GM18498 (cell line): Measurements from ENCODE around the gene DAGLA.

Experiments used
- ATAC-seq: cut with Tn5 transposase; IDR thresholded peaks from one replicate; pipeline ENCODE4 v1.9.1; 2021; ENCODE audit warnings: mild to moderate bottlenecking, moderate library complexity; ENCODE audit not compliant: unreplicated experiment

DAGLA gene

DNA sequence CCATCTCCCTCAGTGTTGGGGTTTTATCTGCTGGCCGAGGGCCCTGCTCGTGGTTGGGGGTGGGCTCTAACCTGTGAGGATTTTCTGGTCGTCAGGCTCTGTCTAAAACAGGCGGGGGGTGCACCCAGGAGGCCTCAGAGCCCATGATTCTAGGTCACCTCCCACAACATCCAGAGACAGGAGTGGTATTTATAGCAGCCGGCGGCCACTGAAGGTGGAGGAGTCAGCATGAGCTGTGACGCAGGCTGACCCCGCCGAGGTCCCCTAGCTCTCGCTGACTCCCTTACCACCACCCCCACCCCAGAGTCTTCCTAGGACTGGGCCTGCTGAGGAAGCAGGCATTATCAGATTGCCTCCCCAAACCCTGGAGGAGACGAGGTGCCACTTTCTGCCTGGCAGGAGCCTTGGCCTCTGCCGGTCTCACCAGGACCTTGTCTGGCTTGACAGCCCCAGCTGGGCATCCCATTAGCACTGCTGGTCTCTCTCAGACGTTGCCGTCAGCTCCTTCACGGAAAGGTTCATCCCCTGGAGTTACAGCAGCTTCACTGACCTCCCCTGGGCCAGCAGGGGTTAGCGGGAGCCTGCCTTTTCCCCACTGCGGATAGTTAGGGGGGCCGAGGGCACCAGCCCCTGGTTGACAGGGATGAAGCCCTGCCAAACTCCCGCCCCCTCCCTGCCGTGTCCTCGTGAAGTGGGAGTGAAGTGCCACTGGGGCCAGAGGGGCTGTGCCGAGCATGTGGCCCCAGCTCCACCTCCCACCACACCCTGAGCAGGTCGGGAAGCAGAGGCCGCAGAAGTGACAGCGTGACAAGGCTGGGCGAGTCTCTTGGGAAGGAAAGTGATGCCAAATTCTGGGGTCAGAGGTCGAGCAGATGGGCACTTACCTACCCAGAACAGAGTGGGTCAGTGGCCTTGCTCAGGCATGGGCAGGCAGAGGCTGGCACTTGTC lies 26.5 kb downstream of the DAGLA start:
- ATAC-seq = no peak

DNA sequence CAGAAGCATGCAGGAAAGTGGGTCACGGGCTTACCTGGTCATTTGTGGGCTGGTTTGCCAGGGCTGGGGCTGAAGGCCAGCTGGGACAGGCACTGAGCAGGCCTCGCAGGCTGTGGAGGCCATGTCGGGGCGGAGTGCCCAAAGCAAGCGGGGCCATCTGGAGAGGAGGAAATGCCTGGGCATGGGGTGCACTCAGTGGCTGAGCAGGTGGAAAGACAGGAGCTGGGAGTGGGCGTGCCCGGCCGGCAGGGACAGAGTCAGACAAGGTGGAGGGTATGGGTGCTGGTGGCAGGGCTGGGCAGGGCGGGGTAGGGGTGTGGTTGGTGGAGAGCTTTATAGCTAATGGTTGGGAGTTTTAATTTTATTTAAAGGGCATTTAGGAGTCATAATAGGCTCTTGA lies 27.4 kb downstream of the DAGLA start:
- no peak for ATAC-seq

DNA sequence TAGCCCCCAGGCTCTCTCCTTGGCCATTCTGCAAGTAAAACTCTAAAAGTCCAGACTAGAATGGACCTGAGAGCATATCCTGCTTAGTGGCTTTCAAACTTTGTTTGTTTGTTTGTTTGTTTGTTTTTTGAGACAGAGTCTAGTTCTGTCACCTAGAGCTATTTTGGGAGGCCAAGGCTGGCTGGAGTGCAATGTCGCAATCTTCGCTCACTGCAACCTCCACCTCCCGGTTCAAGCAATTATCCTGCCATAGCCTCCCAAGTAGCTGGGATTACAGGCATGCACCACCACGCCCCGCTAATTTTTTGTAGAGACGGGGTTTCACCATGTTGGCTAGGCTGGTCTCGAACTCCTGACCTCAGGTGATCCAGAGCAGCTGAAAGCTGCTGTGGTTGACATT lies 28.9 kb downstream of the DAGLA start:
- no peak for ATAC-seq

DNA sequence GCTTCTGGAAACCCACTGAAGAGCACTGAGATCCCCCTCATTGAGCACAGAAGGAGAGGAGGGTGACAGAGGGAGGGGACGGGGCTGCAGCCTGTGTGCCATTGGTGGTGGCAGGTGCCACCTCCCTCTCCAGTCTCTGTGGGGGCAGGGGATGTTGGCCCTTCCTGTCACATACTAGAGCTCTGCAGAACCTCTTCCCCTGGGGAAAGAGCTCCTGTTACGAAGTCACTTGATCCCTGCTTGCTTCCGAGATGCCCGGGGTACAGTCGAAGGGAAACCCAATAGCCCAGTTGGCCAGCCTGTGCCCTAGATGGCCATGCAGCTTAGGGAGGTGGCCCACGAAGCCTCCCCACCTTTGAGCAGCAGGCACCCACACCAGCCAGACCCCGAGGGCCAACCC lies 29.4 kb downstream of the DAGLA start:
- ATAC-seq = no peak

DNA sequence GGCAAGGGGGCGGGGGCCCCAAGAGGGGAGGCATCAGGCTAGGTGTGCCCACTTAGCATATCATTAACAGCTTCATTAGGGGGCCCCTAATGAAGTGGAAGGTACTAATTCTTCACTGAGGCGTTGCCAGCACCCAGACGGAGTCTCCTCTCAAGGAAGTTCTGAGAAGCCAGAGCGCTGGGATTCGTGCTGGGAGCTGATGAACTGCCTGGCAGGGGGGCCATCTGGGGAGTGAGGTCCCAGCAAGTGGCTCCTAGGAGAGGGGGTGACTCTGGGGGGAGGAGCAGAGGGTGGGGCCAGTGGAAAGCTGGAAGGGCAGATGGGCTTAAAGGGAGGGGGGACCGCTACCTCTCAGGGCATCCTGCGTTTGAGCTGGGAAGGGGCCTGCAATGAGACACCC lies 29.8 kb downstream of the DAGLA start:
- no peak for ATAC-seq

DNA sequence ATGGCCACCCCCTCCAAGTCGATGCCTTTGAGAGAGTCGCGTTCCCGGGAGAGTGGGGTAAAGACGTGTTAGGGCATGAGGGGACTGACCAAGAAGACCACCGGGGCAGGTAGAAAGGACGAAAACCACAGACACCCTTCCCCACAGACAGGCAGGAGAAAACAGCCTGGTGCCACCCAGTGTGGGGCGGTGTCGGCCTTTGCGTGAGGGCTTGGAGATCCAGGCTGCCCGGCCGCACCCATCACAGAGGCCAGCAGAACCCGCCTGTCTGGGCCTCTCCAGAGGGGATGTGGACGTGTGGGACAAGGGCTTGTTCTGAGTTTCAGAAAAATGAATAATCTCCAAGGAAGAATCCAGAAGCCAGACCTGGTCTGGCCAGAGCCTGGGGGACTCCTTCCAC lies 30.8 kb downstream of the DAGLA start:
- ATAC-seq = no peak

DNA sequence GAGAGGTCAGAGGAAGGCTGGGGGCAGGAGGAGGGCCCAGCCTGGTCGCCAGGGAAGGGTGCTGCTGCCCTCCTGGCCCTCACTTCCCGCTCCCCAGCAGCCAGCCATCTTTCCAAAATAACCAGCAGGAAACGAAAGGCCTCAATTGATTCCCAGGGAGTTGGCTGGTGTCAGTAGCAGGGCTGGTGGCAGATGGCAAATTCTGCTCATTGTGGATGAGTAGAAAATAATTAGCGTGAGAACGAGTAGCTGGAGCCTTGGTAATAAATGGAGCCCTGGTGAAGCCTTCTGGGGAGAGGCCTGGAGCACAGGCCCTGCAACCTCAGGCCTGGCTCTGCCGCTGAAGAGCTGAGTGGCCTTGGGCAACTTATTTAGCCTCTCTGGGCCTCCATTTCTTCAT lies 31.3 kb downstream of the DAGLA start:
- no peak for ATAC-seq

DNA sequence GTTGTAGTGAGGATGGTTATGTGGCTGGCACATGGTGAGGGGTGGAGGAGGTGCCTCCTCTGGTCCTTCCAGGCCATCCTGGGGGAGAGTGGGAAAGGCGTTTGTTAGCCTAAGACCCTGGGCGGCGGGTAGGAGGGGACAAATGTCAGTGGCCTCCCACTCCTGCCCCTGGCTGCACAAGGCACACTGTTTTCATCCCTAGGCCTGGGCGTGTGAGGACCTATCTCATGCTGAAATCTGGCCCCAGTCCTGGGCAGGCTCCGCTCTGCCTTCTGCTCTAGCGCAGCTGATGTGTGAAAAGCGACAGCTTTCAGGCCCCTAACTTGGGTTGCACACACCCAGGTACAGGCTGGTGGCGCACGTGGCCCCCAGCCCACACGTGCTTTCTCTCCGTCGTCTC lies 32.1 kb downstream of the DAGLA start:
- ATAC-seq = no peak

DNA sequence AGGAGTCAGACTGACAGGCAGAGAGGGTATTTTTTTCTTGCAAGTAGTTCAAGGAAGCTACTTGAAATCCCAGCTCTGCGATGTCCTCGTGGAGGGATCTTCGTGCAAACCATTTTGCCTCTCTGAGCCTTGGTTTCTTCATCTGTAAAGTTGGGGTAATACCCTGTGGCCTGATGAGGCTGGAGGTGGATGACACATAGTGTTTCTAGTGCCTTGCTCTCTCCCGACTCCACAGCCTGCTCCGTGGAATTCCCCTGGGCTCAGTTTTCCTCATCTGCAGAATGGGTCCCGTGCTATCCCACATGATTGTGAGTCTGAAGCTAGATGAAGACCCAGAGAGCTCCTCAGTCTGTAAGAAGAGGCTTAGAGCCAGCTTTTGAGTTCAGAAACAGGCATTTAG lies 32.7 kb downstream of the DAGLA start:
- ATAC-seq = no peak

DNA sequence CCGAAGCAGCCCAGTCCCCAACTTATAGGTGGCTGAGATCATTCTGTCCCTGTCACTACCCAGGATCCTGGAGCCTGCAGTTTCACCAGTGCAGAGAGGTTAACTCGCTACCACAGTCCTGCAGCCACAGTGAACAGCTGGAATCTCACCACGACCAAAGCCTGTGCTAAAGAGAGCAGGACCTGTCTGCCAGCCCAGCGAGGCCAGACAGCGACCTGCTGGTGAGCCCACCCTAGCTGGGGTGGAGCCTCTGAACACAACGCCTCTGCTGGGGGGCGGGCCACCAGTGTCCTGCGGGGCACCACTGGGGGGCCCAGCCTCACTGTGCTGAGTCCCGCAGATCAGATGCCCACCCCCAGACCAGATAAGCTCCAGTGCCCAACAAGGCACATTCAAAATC lies 33.3 kb downstream of the DAGLA start:
- no peak for ATAC-seq

DNA sequence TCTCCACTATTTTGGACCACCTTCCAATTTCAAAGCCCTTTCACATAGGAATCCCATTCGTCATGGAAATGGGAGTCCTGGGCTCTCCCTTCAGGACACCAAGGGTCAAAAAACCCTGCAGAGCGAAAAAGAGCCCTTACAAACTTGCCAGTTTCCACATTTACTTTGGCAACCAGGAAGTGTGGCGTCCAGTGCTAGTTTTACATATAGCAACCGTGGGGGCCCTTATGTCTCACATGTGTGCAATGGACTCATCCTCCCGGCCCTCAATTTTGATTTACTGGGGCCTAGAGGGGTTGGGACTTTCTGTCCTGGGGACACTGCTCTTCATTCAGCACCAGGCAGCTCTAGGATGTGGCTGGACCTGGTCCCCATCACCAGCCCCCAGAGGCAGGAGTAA lies 33.7 kb downstream of the DAGLA start:
- ATAC-seq = no peak

DNA sequence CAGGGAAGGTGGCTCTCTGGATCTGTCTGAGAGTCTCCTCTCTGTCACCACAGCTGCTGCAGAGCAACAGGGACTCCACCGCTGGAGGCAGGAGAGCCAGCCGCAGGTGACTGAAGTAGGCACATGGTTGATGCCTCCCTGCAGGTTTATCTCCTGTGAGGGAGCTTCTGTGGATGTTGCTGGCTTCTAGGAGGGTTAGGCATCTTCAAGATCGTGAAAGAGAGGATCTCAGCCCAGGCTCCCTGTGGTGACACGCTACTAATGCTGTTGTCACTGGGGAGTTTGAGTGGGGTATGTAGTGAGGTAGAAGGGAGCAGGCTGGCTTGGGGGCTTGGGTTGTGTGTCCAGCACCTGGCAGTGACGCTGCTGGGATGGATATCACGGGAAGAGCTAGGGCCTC lies 34.1 kb downstream of the DAGLA start:
- no peak for ATAC-seq

DNA sequence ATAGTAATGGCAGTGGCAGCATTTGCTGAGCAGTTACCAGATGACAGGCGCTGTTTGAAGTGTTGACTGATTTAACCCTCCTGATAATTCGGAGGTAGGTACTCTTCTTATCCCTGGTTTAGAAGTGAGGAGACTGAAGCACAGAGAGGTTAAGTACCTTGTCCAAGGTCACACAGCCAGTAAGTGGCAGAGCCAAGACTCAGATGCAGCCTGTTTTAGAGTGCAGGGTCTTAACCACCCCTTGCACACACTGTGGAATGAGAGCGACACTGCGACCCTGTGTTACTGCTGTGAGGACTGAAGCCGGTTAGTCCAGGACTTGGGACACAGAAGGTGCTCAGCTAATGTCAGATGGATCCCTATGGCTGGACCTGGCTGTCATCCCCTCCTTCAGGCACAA lies 34.7 kb downstream of the DAGLA start:
- no peak for ATAC-seq

DNA sequence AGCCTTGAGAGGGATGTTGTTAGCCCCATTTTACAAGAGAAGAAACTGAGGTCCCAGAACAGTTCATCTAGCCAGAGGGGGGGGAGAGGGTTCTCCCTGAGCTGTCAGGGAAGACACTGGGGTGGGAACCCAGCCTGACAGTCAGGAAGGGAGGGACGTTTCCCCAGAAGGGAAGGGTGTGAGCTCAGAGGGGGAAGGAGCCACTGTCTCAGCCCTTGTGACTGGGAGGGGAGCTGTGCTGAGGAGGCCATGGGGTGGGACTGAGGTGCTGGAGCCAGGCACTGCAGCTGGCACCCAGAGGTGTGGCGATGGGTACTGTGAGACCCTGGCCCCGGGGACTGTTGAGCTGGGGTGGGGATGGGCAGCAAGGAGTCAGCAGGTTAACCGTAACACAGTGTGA lies 35.7 kb downstream of the DAGLA start:
- ATAC-seq = no peak

DNA sequence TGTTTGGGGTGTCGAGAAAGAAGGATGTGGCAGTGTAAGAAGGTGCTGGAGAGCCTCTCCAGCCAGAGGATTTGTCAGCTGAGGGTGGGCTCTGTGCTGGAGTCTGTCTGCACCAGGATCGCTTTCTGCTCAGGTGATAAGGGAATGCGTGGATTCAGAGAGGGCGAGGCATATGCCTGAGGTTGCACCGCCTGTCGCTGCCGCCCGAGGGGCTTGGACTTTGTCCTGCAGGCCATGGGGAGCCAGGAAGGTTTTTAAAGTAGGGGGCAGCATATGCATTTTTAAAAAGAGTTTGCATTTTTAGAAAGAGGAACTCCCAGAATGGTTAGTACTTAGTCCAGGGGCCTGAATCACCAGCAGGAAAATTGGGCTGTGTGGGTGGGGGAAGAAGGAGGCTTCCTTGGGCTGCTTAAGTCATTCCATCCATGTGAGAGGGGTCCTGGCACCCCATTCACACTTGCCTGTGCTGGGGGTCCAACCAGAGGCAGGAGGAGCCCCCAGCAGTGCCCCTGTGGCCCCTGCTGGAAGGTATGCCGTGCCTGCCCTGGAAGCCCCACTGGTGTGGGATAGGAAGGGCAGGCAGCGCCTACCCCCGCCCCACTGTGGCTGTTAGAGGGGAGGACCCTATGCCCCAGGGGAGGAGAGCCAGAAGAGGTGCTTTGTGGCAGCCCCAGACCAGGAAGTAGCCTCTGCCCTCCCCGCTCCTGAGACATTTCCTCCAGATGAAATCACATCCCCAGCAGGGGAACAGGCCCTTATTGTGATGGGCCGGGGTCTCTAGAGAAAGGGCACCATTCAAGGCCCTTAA lies 36.5 kb downstream of the DAGLA start:
- no peak for ATAC-seq

DNA sequence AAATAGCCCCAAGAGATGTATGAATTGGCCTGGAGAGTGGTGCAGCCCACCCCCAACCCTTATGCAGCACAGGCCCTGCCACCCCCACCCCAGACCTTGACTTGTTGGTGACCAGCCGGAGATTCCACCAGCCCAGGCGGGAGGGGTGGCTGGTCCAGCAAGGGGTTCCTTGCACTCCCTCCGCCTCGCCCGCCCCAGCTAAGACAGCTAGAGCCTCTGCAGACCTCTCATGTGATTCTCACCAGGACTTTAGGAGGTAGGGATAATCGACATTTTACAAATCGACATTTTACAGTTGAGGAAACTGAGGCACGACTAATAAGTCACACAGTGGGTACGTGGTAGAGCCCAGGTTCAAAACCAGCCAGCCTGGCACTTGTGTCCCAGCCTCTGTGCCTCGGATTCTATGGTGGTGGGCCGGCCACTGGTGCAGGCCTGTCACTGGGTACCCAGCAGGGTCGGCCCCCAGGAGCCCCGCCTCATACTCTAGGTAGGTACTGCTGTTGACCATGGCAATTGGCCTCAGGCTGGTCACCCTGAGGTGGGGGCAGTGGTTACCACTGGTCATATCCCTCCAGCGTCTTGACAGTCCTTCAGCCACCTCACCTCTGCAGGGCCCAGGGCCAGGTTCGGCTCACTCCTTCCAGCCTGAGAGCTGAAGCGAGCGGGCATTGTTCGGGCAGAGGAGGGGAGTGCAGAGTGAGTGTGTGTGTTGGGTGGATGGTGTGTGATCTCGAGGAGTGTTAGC lies 37.3 kb downstream of the DAGLA start:
- no peak for ATAC-seq

DNA sequence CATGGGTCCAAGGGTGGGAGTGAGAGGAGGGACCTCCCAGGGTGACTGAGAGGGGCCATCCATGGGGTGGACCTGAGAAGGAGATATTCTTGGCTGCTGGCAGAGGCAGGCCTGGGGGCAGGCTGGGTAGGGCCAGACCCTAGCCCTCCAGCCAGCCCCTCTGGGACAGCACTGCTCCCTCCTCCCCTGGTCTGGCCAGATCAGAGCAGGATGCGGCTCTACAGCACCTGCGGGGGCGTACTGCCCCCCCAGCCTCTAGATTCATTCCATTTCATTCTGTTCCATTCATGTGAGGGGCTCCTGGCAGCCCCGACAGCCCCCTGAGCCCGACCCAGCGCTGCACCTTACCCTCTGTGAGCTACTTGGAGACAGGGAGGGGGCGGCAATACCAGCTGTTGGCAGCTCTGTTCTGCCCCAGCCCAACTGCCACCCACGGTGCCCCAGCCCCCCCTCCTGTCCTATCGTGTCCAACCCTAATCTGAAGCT lies 37.9 kb downstream of the DAGLA start:
- no peak for ATAC-seq

DNA sequence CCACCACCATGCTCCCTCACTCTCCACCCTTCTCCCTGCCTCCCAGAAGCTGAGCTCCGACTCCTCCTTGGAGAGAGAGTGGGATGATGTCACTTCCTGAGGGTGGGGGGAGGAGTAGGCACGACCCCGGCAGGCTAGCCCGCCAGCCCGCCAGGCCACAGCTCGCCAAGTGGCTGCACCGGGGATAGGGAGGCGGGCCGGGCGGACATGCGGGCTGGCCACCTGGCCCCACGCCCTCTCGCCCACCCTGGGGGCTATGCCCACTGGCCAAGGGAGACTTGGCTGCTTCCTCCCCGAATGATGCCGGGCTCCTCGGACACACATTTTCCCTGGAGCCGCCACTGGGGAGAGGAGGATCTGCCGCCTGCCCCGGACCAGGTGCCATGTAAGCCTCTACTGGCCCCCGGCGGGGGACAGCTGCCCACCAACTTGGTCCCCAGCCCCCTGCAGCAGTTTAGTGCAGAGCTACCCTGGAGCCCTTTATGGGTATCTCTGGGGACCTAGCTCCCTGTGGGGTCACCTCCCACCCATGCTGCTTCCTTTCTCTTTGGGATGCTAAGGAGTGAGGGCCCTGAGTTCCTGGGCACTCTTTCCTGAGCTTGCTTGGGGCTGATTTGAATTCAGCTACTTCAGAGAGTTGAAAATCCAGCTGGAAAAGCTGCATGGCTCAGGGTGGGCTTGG lies 38.6 kb downstream of the DAGLA start:
- no peak for ATAC-seq

DNA sequence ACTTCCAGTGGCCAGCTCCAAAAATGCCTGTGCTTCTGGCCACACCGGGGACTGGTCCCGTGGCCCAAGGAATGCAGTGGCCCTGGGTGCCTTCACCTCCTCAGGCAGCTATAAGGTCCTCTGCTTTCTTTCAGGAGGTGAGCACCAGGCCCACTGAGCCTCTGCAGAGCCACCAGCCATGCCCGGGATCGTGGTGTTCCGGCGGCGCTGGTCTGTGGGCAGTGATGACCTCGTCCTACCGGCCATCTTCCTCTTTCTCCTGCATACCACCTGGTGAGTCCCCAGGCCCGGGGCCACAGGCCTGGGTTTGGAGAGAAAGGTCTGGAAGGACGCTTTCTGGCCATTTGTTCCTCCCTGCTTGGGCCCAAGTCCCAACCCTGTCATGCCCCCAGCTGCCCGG lies 39.8 kb downstream of the DAGLA start:
- no peak for ATAC-seq

DNA sequence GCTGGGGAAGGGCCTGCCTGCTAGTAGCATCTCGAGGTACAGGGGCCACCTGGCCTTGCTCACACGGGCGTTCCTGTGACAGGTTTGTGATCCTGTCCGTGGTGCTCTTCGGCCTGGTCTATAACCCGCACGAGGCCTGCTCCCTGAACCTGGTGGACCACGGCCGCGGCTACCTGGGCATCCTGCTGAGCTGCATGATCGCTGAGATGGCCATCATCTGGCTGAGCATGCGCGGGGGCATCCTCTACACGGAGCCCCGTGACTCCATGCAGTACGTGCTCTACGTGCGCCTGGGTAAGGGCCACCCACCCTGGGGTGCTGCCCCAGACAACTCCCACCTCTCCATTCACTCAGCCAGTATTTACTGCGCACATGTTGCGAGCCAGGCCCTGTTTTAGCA lies 40.4 kb downstream of the DAGLA start:
- no peak for ATAC-seq

DNA sequence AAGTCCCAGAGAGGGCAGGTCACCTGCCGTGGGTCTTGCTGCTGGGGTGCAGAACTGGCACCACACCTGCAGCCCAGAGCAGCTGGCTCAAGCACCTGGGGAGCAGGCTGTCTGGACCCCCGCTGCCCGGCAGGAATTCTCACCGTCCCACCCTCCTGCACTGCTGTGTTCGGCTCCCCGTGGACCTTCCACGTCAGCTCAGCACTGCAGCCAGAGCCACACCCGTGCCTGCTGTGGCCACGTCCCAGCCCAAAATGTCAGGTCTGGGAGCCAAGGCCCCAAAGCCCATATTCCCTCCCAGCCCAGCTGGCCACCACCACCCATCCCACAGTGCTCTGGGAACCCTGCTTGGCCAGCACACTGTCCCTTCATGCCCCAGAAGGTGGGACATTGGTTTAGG lies 44.2 kb downstream of the DAGLA start:
- ATAC-seq = no peak
